Stimulated activated CD4-positive, alpha-beta T cell treated with anti-CD3 and anti-CD28 coated beads, Interleukin-15, amount 100 ng/mL, for 48 hours (primary cell): Measurements from ENCODE around the gene IST1.

Experiments used
- DNase-seq, 2 donors: peaks; one replicate each; pipeline ENCODE4 v3.0.0-alpha.2; 2020; ENCODE audit warnings: low read depth in 2 of 2

The IST1 gene

DNA sequence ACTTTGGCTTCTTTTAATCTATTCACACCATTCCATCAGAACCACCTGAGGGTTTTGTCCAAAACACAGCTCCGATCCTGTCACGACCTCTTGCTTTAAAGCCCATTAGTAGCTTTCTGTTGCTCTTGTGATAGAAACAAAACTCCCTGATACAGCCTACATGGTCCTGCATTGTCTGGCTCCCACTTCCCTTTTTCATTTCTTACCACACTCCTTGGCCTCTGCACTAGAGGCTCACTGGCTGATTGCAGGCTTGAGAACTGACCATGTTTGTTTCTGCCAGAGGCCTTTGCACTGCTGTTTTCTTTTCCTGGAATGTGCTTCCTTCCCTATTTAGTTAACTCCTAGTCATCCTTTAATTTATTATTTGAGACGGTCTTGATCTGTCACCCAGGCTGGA is 23.7 kb downstream of the IST1 start:
- no peak for DNase-seq

GRCh38 chr16:71920658-71921057 is 25.3 kb downstream of the IST1 start:
- DNase-seq, result no peak

GRCh38 chr16:71923941-71924690 is 28.8 kb downstream of the IST1 start:
- DNase-seq, result no peak

DNA sequence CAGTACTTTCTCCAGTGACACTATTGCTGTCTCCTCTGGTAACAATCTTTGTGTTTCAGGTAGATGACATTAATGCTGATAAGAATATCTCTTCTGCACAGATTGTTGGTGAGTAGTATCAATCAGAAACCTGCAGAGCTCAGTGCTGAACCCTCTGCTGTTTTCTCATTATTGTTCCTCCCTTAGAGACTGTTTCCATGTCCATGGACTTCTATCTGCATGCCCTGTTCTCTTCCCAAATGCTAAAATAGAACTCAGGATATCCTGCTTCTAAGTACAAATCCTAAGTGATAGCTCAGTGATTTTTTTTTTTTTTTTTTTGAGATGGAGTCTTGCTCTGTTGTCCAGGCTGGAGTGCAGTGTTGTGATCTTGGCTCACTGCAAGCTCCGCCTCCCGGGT is 29.4 kb downstream of the IST1 start:
- no peak for DNase-seq

GRCh38 chr16:71927383-71927782 is 32.1 kb downstream of the IST1 start:
- no peak for DNase-seq

- no peak for DNase-seq
Observed at GRCh38 chr16:71927787-71928186, 32.5 kb downstream of the IST1 start.

GRCh38 chr16:71929048-71929447 is 33.7 kb downstream of the IST1 start:
- DNase-seq, result no peak

DNA sequence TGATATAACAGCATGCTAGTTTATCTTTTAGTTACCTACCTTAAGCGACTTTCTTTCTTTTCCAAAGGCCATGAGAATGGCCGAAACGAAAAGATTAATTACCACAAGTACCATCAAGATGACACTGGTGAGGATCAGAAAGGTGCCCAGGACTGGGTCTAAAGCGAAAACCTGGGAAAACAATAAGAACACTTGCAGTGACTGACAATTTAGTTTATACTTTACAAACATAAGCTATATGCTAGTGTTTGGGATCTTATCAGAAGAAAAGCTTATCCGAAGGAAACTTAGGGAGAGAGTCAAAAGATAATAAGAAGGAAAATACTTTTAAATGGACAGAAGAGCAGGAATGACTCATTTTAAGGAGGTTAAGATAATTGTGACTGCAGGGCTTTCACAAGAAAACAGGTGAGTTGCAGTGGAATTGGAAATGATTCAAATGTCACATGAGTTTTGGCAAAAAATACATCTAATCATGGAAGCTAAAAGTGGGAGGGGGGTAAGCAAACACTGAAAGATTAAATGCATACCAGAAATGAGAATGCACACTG is 34.8 kb downstream of the IST1 start:
- DNase-seq, result no peak

GRCh38 chr16:71931001-71931400 is 35.7 kb downstream of the IST1 start:
- no peak for DNase-seq

DNA sequence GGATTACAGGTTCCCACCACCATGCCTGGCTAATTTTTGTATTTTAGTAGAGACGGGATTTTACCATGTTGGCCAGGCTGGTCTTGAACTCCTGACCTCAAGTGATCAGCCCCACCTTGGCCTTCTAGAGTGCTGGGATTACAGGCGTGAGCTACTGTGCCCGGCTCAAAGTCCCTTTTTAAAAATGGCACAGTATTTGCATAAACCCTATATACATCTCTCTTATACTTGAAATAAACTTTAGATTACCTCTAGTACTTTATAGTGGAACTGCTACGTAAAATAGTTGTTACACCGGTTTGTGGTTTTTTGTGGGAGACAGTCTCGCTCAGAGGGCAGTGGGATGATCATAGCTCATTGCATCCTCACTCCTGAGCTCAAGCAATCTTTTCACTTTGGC is 36.3 kb downstream of the IST1 start:
- DNase-seq, result no peak

GRCh38 chr16:71933017-71933416 is 37.7 kb downstream of the IST1 start:
- DNase-seq, result no peak

DNA sequence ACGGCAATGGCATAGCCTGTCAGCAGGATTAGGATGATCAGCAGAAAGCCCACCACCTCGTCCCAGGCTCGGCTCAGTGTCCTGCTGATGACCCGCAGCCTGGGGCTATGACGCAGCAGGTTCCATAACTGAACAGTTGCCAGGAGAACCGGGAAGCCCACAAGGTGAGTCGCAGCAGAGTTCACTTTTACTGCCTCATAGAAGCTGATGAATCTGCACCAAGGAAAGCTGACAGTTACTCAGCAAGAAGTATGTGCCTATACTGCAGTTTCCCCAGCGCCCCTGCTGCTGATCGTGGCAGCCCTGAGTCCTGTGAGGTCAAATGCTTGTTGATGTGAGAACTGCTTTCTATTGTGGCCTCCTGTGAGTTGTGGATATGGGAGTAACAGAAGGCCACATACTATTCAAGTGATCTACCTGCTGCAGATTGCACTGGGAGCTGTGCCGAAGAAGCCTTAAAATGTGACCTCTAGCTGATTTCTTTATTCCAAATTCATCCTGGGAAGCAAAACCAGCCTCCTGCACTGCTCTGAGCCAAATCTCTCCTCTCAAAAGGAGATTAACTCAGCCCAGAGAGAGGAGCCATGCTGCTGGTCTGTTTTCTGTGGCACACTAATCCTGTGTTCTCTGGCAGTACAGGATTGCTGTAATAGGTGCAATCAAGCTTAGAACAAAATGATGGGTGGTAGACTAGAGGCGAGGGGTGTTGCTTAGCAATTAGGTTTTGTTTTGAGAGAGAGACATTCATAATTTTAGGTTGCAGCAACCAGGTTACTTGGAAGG is 38.8 kb downstream of the IST1 start:
- no peak for DNase-seq

- DNase-seq, result no peak
Observed at GRCh38 chr16:71937868-71938510, 42.7 kb downstream of the IST1 start.

GRCh38 chr16:71943887-71944286 is 48.6 kb downstream of the IST1 start:
- DNase-seq, result no peak

- DNase-seq, result no peak
Observed at GRCh38 chr16:71945616-71946015, 50.3 kb downstream of the IST1 start.

DNA sequence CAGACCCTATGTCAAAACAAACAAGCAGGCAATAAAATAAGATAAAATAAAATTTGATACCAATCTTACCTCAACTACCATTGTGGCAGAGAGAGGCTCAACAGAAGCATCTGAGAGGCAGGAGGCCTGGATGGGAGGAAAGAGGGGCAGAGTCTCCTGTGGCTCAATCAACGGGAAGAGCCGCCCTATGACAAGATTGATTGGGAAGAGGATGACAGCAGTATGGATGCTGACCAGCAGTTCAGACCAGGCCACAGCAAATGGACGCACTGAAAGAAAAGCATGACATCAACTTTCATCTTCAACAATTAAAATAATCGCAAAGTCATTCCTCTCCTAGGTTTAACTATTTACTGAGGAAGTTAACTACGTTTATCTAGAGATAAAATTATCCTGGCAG is 57.5 kb downstream of the IST1 start:
- DNase-seq, result no peak

GRCh38 chr16:71954180-71954579 is 58.8 kb downstream of the IST1 start:
- DNase-seq, result no peak

- no peak for DNase-seq
Observed at GRCh38 chr16:71954699-71955195, 59.4 kb downstream of the IST1 start.

GRCh38 chr16:71956486-71956885 is 61.2 kb downstream of the IST1 start:
- no peak for DNase-seq

DNA sequence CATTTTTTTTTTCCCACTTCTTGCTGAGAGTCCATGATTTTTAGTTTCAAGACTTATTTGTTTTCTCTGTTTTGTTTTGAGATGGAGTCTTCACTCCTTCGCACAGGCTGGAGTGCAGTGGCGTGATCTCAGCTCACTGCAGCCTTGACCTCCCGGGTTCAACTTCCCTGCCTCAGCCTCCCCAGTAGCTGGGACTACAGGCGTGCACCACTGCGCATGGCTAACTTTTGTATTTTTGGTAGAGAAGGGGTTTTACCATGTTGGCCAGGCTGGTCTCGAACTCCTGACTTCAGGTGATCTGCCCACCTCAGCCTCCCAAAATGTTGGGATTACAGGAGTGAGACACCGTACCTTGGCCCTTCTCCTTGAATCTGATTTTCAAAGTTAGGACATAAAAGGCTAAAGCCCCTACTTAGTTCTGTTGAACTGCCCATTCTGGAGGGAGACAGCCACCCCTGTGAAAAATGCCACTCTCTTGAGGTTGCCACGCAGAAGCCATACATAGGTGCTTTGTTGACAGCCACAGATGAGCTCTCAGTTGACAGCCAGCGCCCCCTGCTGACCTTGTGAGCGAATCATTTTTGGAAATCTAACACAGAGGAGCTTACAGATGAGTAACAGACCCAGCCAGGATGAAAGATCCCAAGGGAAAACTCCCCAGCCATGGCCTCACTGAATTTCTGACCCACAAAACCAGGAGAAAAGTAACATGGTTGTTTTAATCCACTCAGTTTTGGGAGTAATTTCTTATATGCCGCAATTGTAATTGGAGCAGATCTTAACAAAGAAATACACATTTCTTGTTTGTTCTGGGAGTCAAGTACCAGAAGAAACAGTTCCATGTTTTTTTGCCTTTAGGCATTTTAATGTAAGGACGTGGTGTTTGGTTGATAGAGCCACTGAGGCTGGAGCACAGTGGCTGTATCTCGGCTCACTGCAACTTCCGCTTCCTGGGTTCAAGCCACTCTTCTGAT is 66.0 kb downstream of the IST1 start:
- DNase-seq, result peak; percentile 61 to 73
